ENCODE measurements around the gene TMEM250.

The TMEM250 gene

GRCh38 chr9:136093995-136094881, 24.4 kb downstream of the TMEM250 start:
- peak; percentile 68 for DNase-seq

- peak; percentile 46 for DNase-seq
Measured at GRCh38 chr9:136093346-136093986, 25.2 kb downstream of the TMEM250 start.

GRCh38 chr9:136092741-136093140, 25.9 kb downstream of the TMEM250 start:
- no peak for DNase-seq

GRCh38 chr9:136092353-136092650, 26.4 kb downstream of the TMEM250 start:
- DNase-seq: no peak

GRCh38 chr9:136091582-136092352, 26.9 kb downstream of the TMEM250 start:
- peak; percentile 23 for DNase-seq

- peak; percentile 24 for DNase-seq
Measured at GRCh38 chr9:136090768-136091581, 27.7 kb downstream of the TMEM250 start.

- no peak for DNase-seq
Measured at GRCh38 chr9:136090056-136090735, 28.5 kb downstream of the TMEM250 start.

GRCh38 chr9:136089697-136090045, 29.0 kb downstream of the TMEM250 start:
- DNase-seq: peak; percentile 59

- peak; percentile 43 for DNase-seq
Measured at GRCh38 chr9:136088939-136089696, 29.6 kb downstream of the TMEM250 start.

GRCh38 chr9:136088481-136088938, 30.2 kb downstream of the TMEM250 start:
- DNase-seq: no peak

GRCh38 chr9:136087741-136088480, 30.8 kb downstream of the TMEM250 start:
- no peak for DNase-seq

GRCh38 chr9:136086951-136087740, 31.5 kb downstream of the TMEM250 start:
- no peak for DNase-seq

GRCh38 chr9:136086213-136086881, 32.3 kb downstream of the TMEM250 start:
- DNase-seq: no peak

- no peak for DNase-seq
Measured at GRCh38 chr9:136085815-136086212, 32.9 kb downstream of the TMEM250 start.

- no peak for DNase-seq
Measured at GRCh38 chr9:136084063-136084944, 34.4 kb downstream of the TMEM250 start.

GRCh38 chr9:136083558-136084062, 35.1 kb downstream of the TMEM250 start:
- no peak for DNase-seq

- no peak for DNase-seq
Measured at GRCh38 chr9:136082496-136083361, 35.9 kb downstream of the TMEM250 start.
